ENCODE measurements around the gene IMP4. TPM values are rescaled to one million over a fixed set of nuclear protein-coding genes. Genes with fewer than 3 reads are reported as not detected.

Gene IMP4, protein sequence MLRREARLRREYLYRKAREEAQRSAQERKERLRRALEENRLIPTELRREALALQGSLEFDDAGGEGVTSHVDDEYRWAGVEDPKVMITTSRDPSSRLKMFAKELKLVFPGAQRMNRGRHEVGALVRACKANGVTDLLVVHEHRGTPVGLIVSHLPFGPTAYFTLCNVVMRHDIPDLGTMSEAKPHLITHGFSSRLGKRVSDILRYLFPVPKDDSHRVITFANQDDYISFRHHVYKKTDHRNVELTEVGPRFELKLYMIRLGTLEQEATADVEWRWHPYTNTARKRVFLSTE
- total RNA-seq, result 70.7 and 98.1 TPM in 2 replicates

DNA sequence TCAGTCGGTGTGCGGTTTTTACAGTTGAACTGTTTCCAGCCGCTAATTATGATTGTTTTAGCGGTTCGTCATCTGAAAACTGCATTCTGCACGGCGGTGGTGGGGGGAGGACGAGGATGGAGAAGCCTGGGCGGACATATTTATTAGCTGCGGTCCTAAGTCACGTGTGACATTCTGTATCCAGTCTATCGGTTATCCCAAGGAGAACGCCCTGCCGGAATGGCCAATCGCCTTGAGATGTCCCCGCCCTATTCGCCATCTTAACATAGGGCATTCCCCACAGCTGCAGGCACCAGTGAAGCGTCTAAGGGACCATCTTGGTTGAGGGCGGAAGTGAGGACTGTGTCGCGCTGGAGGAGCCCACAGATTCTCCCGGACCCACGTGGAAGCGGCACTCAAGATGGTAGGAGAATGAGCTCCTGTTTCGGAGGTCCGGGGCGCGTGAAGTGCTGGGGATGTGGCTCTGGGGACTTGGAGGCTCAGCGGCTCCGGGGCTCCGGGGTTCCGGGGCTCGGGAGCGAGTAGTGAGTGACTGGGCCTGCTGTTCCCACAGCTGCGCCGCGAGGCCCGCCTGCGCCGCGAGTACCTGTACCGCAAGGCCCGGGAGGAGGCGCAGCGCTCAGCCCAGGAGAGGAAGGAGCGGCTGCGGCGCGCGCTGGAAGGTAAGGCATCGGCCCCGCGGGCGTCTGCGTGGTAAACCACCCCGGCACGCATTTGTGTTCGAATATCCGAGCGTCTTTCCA is at the start of gene IMP4:
TSS of gene IMP4 (plus strand) at position 365 of the 743 bp plus-strand sequence. CDS start at position 401, 36 bp downstream.

DNA sequence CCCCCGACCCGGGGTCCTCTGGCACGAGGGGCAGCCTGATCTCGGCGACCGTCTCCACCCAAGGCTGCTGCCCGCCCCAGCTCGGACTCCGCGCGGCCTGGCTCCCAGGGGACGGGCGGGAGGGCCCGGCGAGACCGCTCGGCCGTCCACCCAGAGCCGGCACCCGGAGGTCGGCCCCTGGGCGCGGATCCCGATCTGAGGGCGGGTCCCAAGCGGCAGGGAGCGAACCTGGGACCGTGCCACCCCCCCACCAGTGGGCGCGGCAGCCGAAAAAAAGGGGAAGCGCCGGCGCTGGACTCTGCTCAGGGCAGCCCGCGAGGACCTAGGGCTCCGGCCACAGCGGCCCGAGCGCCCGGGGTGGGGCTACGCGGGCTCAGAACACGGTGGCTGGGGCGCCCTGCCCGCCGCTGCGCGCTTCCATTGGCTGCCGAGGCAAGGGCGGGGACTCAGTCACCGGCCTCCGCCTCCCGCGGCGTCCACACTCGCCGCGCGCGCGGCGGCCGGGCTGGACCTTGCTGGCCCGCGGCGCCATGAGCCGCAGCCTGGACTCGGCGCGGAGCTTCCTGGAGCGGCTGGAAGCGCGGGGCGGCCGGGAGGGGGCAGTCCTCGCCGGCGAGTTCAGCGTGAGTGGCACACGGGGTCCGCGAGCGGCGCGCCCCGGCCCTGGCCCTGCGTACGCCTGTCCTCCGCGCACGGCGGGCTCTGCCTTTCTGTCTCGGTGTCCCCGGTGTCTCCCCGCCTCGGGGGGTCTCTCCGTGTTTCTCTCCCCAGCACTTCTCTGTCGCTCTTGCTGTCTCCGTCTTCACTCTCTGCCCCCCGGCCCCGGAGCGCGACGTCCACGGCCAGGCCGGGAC is 13.1 kb downstream of the IMP4 start, which contains the start of gene PTPN18:
TSS of gene PTPN18 (plus strand) at position 479 of the 854 bp plus-strand sequence. CDS start at position 531, 52 bp downstream.

Other genes with a start within 250 kb of the IMP4 start
- gene POTEF, start 213.7 kb upstream of the IMP4 start, total RNA-seq, result not detected in 2 replicates
- gene CCDC74B, start 197.8 kb upstream of the IMP4 start, total RNA-seq, result 4.8 and 9.5 TPM in 2 replicates
- gene SMPD4, start 161.3 kb upstream of the IMP4 start, total RNA-seq, result 11.0 and 24.6 TPM in 2 replicates
- 66.9 and 144 TPM in 2 replicates for gene MZT2B, start 160.6 kb upstream of the IMP4 start, total RNA-seq
- gene TUBA3E, start 144.5 kb upstream of the IMP4 start, total RNA-seq, result 0.09 TPM in 1 of 2 replicates, not detected in the other
- gene PTPN18, start 13.2 kb downstream of the IMP4 start, total RNA-seq, result 9.5 and 17.5 TPM in 2 replicates
- gene POTEI, start 166.4 kb downstream of the IMP4 start, total RNA-seq, result not detected in 2 replicates
- gene CFC1B, start 178.3 kb downstream of the IMP4 start, total RNA-seq, result not detected in 2 replicates

Measured in smooth muscle cell of the umbilical artery (primary cell).